Smooth muscle cell (in vitro differentiated cells): Measurements from ENCODE around the gene DLX4. TPM values are rescaled to one million over a fixed set of nuclear protein-coding genes. Genes with fewer than 3 reads are reported as not detected.

ENCODE experiments used
- DNase-seq: peaks from one replicate; lab custom pipeline; 2025; ENCODE audit not compliant: unreplicated experiment; lab: John Stamatoyannopoulos, UW
- H2AFZ ChIP-seq: fragments of 200-600 bp; sonication (generic); 2 replicates; pipeline ENCODE4 v1.6.0; 2016; ENCODE audit warnings: antibody characterized with exemption, low read depth, mild to moderate bottlenecking
- H3F3A ChIP-seq: fragments of 200-600 bp; sonication (generic); 2 replicates; pipeline ENCODE4 v1.6.0; 2017; ENCODE audit warnings: antibody characterized with exemption, low read depth
- H3K27ac ChIP-seq: fragments of 200-600 bp; sonication (generic); 2 replicates; pipeline ENCODE4 v1.5.1; 2016; ENCODE audit warnings: low read depth, mild to moderate bottlenecking
- H3K27me3 ChIP-seq: fragments of 200-600 bp; sonication (generic); 2 replicates; pipeline ENCODE4 v1.6.1; 2016; ENCODE audit warnings: low read depth, mild to moderate bottlenecking
- H3K36me3 ChIP-seq: fragments of 200-600 bp; sonication (generic); 2 replicates; pipeline ENCODE4 v1.5.1; 2016; ENCODE audit warnings: low read depth
- H3K4me1 ChIP-seq: fragments of 200-600 bp; sonication (generic); 2 replicates; pipeline ENCODE4 v1.5.1; 2016; ENCODE audit warnings: low read depth
- H3K4me2 ChIP-seq: fragments of 200-600 bp; sonication (generic); 2 replicates; pipeline ENCODE4 v1.6.0; 2016; ENCODE audit warnings: mild to moderate bottlenecking
- H3K4me3 ChIP-seq: fragments of 200-600 bp; sonication (generic); 2 replicates; pipeline ENCODE4 v1.5.1; 2016; ENCODE audit warnings: mild to moderate bottlenecking
- H3K79me2 ChIP-seq: fragments of 200-600 bp; sonication (generic); 2 replicates; pipeline ENCODE4 v1.6.0; 2016; ENCODE audit warnings: low read depth, mild to moderate bottlenecking
- H3K9ac ChIP-seq: fragments of 200-600 bp; sonication (generic); 2 replicates; pipeline ENCODE4 v1.6.0; 2016; ENCODE audit warnings: low read depth
- H3K9me3 ChIP-seq: fragments of 200-600 bp; sonication (generic); replicated peaks from 2 replicates; pipeline ENCODE4 v1.5.1; 2016; ENCODE audit warnings: low read depth
- H4K20me1 ChIP-seq: fragments of 200-600 bp; sonication (generic); 2 replicates; pipeline ENCODE4 v1.6.0; 2016; ENCODE audit warnings: low read depth
- CTCF ChIP-seq: fragments of 200-600 bp; sonication (generic); IDR thresholded peaks from 2 replicates; pipeline ENCODE4 v1.5.1; 2017; ENCODE audit warnings: borderline replicate concordance, mild to moderate bottlenecking, antibody characterized with exemption; ENCODE audit not compliant: insufficient read depth, poor library complexity, severe bottlenecking
- WGBS: methylation state at CpG from one replicate; pipeline ENCODE4 v1.1.7; 2016; ENCODE audit warnings: low lambda C conversion rate; 5-methylcytosine and 5-hydroxymethylcytosine counted together
- polyA plus RNA-seq: library from polyadenylated mRNA; unstranded; fragments of >200 nt; fragmentation: Nextera tagmentation; extraction: Ambion mirVana; gene quantifications from 2 replicates; pipeline ENCODE4 v1.2.1, GENCODE V29; 2016
- total RNA-seq: library from RNA; depleted of rRNA; stranded (reverse); fragments of >200 nt; gene quantifications from 2 replicates; pipeline ENCODE4 v1.2.3, GENCODE V29; 2014

DLX4 gene
- total and polyA plus RNA-seq, 2 experiments from 2014 or later, result 0.19 TPM; not detected in 1

- Histone ChIP-seq H4K20me1 (no peaks in the 10 kb centered on the region), H3K9me3 (no peaks in the 10 kb centered on the region), H3K36me3 (no peaks in the 10 kb centered on the region), H3K27ac (no peak overlapping the region), H3K4me3 (no peak overlapping the region), H3K27me3 (peaks cover 59% of the 10 kb centered on the region), H3K4me1 (peaks cover 22% of the 10 kb centered on the region), H3F3A (no peaks in the 10 kb centered on the region), H2AFZ (no peak overlapping the region), H3K9ac (no peak overlapping the region), H3K79me2 (no peaks in the 10 kb centered on the region), H3K4me2 (peak overlapping the region; percentile 92)
- 71% methylated on average over 13 of the region's 13 CpGs for WGBS
- no peak for DNase-seq
- TF ChIP-seq CTCF, result no peak
Observed at GRCh38 chr17:49992191-49992932, 23.4 kb downstream of the DLX4 start.

- DNase-seq, result no peak
- Histone ChIP-seq H3K4me2 (peak overlapping the region; percentile 92), H4K20me1 (no peaks in the 10 kb centered on the region), H3K79me2 (no peaks in the 10 kb centered on the region), H3K27me3 (peaks cover 55% of the 10 kb centered on the region), H2AFZ (peak overlapping the region; percentile 60), H3K36me3 (no peaks in the 10 kb centered on the region), H3F3A (no peaks in the 10 kb centered on the region), H3K9ac (no peak overlapping the region), H3K9me3 (no peaks in the 10 kb centered on the region), H3K27ac (no peak overlapping the region), H3K4me1 (peaks cover 17% of the 10 kb centered on the region), H3K4me3 (peak overlapping the region; percentile 52)
- WGBS, result 19% methylated on average over 23 of the region's 23 CpGs
- TF ChIP-seq CTCF, result no peak
Observed at GRCh38 chr17:49992933-49993422, 24.0 kb downstream of the DLX4 start.

GRCh38 chr17:49993423-49994060, 24.6 kb downstream of the DLX4 start:
- H3K9me3 ChIP-seq, result no peaks in the 10 kb centered on the region
- no peaks in the 10 kb centered on the region for H3F3A ChIP-seq
- no peak for DNase-seq
- peak overlapping the region; percentile 52 for H3K4me3 ChIP-seq
- H3K4me1 ChIP-seq, result peaks cover 14% of the 10 kb centered on the region
- no peak overlapping the region for H3K27ac ChIP-seq
- TF ChIP-seq CTCF, result no peak
- H3K79me2 ChIP-seq, result no peaks in the 10 kb centered on the region
- H3K9ac ChIP-seq, result no peak overlapping the region
- H3K36me3 ChIP-seq, result no peaks in the 10 kb centered on the region
- peak overlapping the region; percentile 60 for H2AFZ ChIP-seq
- WGBS, result under 1% methylated on average over 62 of the region's 77 CpGs
- peaks cover 55% of the 10 kb centered on the region for H3K27me3 ChIP-seq
- no peaks in the 10 kb centered on the region for H4K20me1 ChIP-seq
- H3K4me2 ChIP-seq, result peak overlapping the region; percentile 92
